ENCODE data around the gene MACROD1. TPM values are rescaled to one million over a fixed set of nuclear protein-coding genes. Genes with fewer than 3 reads are reported as not detected.
A peak's percentile ranks its signal among the peaks of the same experiment; 100 is the strongest.

The MACROD1 gene
- total RNA-seq, 4 donors from 2014 or later, result 30.6 to 45.0 (median 35.0) TPM

- H3K27me3 ChIP-seq, result no peaks in the 10 kb centered on the region
- H3K27ac ChIP-seq, result no peak overlapping the region
- WGBS, 2 donors, result 73% methylated on average over 8 of the region's 8 CpGs
- H3K4me1 ChIP-seq, result peaks cover 0 to 35% (median 4%) of the 10 kb centered on the region in 4 donors
- no peaks in the 10 kb centered on the region for H3K36me3 ChIP-seq
- no peak for DNase-seq (ENCODE audit: low spot score in 2 of 2)
- H3K9me3 ChIP-seq, result no peaks in the 10 kb centered on the region
- TF ChIP-seq CTCF (IDR thresholded peaks at IDR 0.05) (no peak), EP300 (IDR thresholded peaks at IDR 0.05) (no peak), POLR2A (IDR thresholded peaks at IDR 0.05) (no peak)
- no peak overlapping the region for H3K4me3 ChIP-seq
These were observed 89.2 kb downstream of the MACROD1 start for GRCh38 chr11:64076758-64077157.

GRCh38 chr11:64074239-64074638 lies 91.7 kb downstream of the MACROD1 start:
- 50 to 76% methylated on average over 10 of the region's 10 CpGs for WGBS, 2 donors
- Histone ChIP-seq H3K4me3 (no peak overlapping the region), H3K9me3 (no peaks in the 10 kb centered on the region), H3K36me3 (no peaks in the 10 kb centered on the region), H3K27me3 (no peaks in the 10 kb centered on the region), H3K27ac (no peak overlapping the region), H3K4me1 (peaks cover 0 to 42% (median 4%) of the 10 kb centered on the region in 4 donors)
- DNase-seq (ENCODE audit: low spot score in 2 of 2), result no peak
- TF ChIP-seq POLR2A (IDR thresholded peaks at IDR 0.05) (no peak), CTCF (IDR thresholded peaks at IDR 0.05) (no peak), EP300 (IDR thresholded peaks at IDR 0.05) (no peak)

- Histone ChIP-seq H3K27me3 (no peaks in the 10 kb centered on the region), H3K9me3 (no peaks in the 10 kb centered on the region), H3K27ac (peak overlapping the region in 1 of 4 donors; percentile 9), H3K4me3 (no peak overlapping the region), H3K4me1 (peaks cover 0 to 35% (median 4%) of the 10 kb centered on the region in 4 donors), H3K36me3 (no peaks in the 10 kb centered on the region)
- WGBS, 2 donors, result 73 to 78% methylated on average over 11 to 13 of the region's 13 CpGs
- DNase-seq (ENCODE audit: low spot score in 2 of 2), result no peak
- TF ChIP-seq EP300 (IDR thresholded peaks at IDR 0.05) (no peak), POLR2A (IDR thresholded peaks at IDR 0.05) (no peak), CTCF (IDR thresholded peaks at IDR 0.05) (no peak)
These were observed 92.4 kb downstream of the MACROD1 start for GRCh38 chr11:64073542-64073941.

GRCh38 chr11:64072871-64073270 lies 93.0 kb downstream of the MACROD1 start:
- peaks cover 0 to 31% (median 6%) of the 10 kb centered on the region in 4 donors for H3K4me1 ChIP-seq
- no peak for DNase-seq (ENCODE audit: low spot score in 2 of 2)
- TF ChIP-seq EP300 (IDR thresholded peaks at IDR 0.05) (no peak), POLR2A (IDR thresholded peaks at IDR 0.05) (no peak), CTCF (IDR thresholded peaks at IDR 0.05) (no peak)
- WGBS, 2 donors, result 64 to 74% methylated on average over 9 of the region's 9 CpGs
- H3K9me3 ChIP-seq, result no peaks in the 10 kb centered on the region
- no peaks in the 10 kb centered on the region for H3K36me3 ChIP-seq
- no peak overlapping the region for H3K4me3 ChIP-seq
- no peaks in the 10 kb centered on the region for H3K27me3 ChIP-seq
- H3K27ac ChIP-seq, result peak overlapping the region in 1 of 4 donors; percentile 72

GRCh38 chr11:64072403-64072802 lies 93.5 kb downstream of the MACROD1 start:
- 65% methylated on average over 8 of the region's 8 CpGs for WGBS, 2 donors
- H3K4me1 ChIP-seq, result peaks cover 0 to 34% (median 8%) of the 10 kb centered on the region in 4 donors
- no peaks in the 10 kb centered on the region for H3K27me3 ChIP-seq
- H3K36me3 ChIP-seq, result no peaks in the 10 kb centered on the region
- peak overlapping the region in 2 of 4 donors; percentile 72 to 73 for H3K27ac ChIP-seq
- no peak for TF ChIP-seq EP300 (IDR thresholded peaks at IDR 0.05)
- no peak for TF ChIP-seq CTCF (IDR thresholded peaks at IDR 0.05)
- no peak for TF ChIP-seq POLR2A (IDR thresholded peaks at IDR 0.05)
- H3K4me3 ChIP-seq, result no peak overlapping the region
- H3K9me3 ChIP-seq, result no peaks in the 10 kb centered on the region
- no peak for DNase-seq (ENCODE audit: low spot score in 2 of 2)
